Lower leg skin (tissue), 3 donors: ENCODE data around the gene TTC34.
"Not testable (repeated sequence)": the region's sequence is repeated elsewhere in the genome, so short reads cannot be mapped to it uniquely, and the experiment has no call there.

Experiments
- POLR2A ChIP-seq, 2 donors: fragments of 450-650 bp; IDR thresholded peaks; one replicate each; pipeline ENCODE4 v1.6.1; 2016 to 2017; ENCODE audit warnings: antibody characterized with exemption in 2 of 2, mild to moderate bottlenecking in 1 of 2, moderate library complexity in 1 of 2
- TF ChIP-seq, protein P1 (sequence below), 3 donors: fragments of 450-650 bp; IDR thresholded peaks; one replicate each; pipeline ENCODE4 v1.5.1; 2016; ENCODE audit warnings: antibody characterized with exemption in 3 of 3, mild to moderate bottlenecking in 3 of 3, moderate library complexity in 2 of 3

DNA sequence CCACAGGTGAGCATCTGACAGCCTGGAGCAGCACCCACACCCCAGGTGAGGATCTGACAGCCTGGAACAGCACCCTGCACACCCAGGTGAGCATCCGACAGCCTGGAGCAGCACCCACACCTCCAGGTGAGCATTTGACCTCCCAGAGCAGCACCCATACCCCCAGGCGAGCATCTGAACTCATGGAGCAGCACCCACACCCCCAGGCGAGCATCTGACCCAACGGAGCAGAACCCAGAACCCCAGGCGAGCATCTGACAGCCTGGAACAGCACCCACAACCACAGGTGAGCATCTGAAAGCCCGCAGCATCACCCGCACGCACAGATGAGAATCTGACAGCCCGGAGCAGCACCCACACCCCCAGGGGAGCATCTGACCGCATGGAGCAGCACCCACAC, 111.3 kb downstream of the TTC34 start:
- TF ChIP-seq, protein P1, sequence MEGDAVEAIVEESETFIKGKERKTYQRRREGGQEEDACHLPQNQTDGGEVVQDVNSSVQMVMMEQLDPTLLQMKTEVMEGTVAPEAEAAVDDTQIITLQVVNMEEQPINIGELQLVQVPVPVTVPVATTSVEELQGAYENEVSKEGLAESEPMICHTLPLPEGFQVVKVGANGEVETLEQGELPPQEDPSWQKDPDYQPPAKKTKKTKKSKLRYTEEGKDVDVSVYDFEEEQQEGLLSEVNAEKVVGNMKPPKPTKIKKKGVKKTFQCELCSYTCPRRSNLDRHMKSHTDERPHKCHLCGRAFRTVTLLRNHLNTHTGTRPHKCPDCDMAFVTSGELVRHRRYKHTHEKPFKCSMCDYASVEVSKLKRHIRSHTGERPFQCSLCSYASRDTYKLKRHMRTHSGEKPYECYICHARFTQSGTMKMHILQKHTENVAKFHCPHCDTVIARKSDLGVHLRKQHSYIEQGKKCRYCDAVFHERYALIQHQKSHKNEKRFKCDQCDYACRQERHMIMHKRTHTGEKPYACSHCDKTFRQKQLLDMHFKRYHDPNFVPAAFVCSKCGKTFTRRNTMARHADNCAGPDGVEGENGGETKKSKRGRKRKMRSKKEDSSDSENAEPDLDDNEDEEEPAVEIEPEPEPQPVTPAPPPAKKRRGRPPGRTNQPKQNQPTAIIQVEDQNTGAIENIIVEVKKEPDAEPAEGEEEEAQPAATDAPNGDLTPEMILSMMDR (IDR thresholded peaks at IDR 0.05): not testable (repeated sequence)
- not testable (repeated sequence) for TF ChIP-seq POLR2A (IDR thresholded peaks at IDR 0.05)
